ENCODE measurements around the gene TJAP1.
"Not testable (repeated sequence)": the region's sequence is repeated elsewhere in the genome, so short reads cannot be mapped to it uniquely, and the experiment has no call there.

TJAP1 gene

DNA sequence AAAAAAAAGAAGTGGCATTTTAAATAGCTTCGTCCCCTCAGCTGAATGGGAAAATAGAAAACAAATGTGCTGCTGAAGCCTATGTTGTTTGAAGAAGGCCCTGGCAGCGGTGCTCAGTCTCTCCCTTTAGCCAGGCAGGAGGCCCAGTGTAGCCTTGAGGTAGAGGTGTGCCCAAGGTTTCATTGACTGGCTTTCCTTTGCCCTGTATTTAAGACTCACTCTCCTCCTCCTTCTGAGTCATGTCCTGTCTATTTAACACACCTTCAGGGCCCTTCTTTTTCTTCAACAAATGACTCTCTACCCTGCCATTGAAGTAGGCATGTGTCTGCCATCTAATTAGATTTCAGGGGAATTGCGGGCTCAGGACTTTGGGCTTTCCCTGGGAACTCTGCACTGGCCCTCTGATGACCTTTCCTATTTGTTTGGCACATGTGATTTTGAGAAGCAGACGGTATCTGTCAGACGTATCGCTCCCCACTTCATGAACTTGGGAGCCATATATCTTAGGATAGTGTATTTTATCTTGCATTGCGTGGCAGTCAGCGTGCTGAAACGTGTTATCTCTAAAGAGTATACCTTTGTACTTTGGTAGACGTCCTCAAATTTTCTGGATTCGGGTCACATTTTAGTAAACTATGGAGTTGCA lies 4.3 kb downstream of the TJAP1 start:
- no peak for DNase-seq (ENCODE audit: low spot score)

DNA sequence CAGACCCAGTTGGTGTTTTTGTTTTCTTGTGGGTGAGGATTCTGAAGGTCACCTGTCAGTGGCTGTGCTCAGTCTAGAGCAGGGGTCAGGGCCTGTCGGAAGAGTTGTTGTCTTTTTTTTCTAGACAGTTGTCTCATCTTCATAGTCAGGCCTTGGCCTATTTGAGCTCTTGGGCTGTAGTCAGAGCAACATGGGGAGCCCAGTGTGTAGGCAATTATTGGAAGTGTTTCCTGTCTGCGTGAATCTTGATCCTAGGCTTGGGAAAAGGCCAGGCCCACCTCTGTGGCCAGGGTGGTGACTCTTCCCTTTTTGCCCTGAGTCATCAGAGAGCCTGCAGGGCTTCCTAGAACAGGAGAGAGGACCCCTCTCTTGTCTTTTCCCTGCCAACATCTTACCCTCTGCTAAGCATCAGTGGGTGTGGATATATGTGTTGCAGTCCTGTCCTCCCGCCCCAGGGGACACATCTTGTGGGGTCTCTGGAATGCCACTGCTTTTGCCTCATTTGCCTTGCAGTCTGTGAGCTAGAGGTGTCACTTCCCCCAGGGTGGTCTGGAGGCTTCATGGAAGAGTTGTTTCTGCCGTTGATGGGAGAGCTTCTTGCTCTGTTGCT lies 11.4 kb downstream of the TJAP1 start:
- DNase-seq (ENCODE audit: low spot score), result no peak

DNA sequence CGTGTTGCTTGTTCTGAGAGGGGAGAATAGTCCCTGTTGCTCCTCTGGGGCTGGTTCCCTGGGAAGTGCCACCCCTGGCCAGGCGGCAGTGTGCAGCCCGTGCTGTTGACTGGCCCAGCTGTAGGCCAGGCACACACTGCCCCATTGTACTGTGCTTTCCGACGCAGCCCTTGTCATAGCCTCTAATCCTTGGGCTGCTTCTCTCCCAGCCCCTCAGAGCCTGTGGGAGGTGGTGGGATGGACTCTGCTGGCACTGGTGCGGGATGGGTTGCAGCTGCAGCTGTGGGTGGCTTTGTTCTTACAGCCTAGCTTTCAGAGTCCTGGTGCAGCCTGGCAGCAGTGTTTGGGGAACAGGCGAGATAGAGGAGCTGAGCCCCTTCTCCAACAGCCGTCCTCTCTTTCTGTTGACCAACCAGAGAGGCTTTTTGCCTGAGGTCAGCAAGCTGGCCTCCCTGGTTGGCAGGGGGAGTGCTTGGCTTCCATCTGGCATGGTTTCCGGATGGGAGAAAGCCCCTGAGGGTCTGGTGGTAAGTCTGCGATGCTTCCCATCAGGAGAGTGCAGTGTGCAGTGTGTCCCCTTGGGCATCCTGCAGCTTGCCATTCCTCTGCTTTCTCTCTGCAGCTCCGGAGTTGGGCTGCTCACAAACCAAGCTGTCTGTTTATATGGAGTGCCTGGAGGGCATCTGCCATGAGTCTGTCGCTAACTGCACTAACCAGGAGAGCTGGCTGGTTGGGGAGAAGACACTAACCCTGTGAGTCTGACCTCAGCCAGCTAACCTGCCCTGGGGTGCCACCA lies 12.1 kb downstream of the TJAP1 start:
- no peak for DNase-seq (ENCODE audit: low spot score)

DNA sequence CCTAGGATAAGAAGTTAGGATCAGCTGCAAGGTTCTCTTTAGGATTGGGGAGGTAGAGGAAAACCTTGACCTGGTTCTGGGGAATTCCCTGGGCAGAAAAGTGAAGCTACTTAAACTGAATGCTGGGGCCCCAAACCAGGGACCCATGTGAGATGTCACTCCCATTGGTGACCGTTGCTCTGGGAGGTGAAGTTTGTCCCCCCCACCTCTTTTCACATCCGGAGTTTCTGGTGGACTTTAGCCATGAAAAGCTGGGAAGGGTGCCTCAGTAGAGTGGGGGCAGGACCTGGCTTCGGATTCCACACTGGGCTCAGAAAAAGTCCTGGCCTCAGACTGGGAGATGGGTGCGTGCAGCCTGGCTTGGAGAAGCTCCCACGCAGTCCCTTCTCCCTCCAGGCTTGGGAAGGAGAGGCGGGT lies 13.2 kb downstream of the TJAP1 start:
- DNase-seq (ENCODE audit: low spot score), result no peak

DNA sequence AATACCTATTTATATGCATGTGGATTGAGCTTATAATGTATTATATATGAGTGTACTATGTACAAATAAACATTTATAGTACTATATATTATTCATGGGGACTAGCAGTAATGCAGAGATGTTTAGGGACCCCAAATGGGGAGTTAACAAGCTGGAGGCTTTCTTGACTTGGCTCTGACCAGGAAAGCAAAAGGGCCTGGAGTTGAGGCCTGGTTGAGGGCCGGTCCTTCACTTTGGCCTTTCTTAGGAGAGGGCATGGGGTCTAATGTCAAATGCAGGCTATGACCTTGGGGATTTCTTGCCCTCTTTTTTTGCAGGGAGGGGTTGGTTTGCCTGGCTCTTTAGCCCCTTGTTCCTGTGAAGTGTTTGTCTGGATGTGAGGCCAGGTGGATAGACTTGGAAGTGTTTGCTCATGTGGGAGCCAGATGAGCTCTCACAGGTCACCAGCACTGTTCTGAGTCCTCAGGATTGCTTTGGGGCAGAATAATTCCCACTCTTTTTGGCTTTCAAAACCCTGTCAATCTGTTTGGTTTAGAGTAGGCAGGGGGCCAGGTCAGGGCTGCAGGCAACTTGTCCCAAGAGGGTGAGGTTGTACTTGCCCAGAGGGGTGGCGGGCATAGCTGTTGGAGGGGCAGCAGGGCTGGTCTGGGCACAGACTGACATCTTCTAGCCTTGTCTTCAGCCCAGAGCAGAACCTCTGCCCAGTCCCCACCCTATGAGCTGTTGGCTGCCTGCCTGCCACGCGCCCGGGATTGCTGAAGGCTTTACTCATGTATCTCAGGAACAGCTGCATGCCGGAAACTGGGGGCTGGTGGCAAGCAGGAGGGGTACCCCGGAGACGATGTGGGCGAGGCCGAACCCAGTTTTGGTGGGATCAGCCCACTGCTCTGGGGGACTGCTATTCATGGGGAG lies 14.6 kb downstream of the TJAP1 start:
- no peak for DNase-seq (ENCODE audit: low spot score)

DNA sequence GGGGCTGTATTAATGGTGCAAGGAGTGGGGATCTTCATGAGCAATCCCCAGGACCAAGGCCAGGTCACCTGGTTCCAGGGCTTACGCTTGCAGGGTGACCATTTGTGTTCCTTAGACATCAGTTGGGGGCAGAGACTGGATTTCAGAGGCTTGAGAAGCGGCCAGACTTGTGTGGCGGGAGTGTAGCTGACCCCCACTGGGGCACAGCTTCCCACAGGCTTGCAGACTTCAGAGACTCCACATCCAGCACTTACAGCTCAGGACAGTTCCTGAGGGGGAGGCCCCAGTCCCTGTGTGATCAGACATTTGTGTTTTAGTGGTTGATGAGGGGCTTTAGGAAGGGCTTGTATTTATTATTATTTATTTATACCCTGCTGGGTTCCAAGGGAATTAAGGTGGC lies 15.3 kb downstream of the TJAP1 start:
- DNase-seq (ENCODE audit: low spot score), result no peak

DNA sequence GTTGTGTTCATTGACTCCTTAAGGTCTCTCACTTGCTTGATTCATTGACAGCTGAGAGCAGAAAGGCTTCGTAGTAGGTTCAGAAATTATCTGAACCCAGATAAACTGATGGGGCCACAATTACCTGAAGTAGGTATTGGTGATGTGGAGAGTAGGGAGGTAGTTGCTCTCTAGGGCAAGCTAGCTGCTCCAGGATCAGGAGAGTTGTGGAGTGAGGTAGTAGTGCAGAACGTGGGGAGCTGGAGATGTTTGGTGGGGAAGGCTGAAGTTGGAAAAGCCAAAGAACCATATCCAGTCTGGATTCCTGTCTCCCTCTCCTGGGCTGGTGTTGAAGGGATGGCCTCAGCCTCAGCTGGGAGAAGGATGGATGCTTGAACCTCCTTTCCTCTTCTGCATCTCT lies 15.9 kb downstream of the TJAP1 start:
- DNase-seq (ENCODE audit: low spot score), result no peak

DNA sequence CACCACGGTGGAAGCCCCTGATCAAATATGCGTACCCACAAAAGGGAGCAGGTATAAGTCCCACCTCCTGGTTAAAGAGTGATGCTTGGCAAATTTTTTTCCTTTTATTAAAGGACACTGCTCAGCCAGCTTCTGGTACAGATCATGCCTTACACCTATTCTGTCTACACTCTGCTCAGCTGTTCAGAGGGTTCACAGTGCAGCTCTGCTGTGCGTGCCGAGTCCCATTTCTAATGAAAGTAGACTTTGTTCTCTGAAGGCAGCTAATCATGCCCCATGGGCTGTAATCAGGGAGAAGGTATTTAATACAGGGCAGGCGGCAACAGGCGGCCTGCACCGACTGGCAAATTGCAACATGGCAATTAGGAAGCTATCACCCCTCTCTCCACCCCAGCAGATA lies 16.5 kb downstream of the TJAP1 start:
- DNase-seq (ENCODE audit: low spot score), result no peak

DNA sequence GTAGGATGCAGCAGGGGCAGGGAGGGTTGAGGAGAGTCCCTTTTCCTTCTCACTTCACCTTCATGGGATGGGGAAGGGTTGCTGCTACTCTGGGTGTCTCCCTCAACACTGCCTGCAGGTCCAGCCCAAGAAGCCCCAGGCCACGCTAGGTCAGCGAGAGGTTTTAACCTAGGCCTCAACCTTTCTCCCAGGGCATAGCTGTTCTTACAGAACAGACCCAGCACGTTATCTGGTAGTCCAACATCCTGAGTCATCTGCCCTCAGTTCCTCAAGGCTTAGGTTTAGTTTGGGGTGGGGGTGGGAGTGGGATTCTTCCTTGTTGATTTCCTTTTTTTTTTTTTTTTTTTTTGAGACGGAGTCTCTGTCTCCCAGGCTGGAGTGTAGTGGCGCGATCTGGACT lies 17.0 kb downstream of the TJAP1 start:
- DNase-seq (ENCODE audit: low spot score), result no peak

DNA sequence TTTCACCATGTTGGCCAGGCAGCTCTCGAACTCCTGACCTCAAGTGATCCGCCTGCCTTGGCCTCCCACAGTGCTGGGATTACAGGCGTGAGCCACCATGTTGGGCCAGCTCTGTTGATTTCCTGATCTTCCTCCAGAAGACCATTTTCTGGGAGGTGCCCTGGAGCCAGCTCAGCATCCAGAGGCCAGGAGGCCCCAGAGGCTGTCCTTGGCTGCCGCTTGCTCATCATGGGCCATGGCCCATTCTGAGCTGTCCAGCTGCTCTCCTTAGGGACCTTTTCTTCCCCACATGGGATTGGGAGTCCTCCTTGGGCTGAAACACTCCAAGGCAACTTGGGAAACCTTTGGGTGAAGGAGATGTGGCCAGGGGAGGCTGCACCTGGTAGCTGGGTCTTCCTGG lies 17.4 kb downstream of the TJAP1 start:
- DNase-seq (ENCODE audit: low spot score), result no peak

DNA sequence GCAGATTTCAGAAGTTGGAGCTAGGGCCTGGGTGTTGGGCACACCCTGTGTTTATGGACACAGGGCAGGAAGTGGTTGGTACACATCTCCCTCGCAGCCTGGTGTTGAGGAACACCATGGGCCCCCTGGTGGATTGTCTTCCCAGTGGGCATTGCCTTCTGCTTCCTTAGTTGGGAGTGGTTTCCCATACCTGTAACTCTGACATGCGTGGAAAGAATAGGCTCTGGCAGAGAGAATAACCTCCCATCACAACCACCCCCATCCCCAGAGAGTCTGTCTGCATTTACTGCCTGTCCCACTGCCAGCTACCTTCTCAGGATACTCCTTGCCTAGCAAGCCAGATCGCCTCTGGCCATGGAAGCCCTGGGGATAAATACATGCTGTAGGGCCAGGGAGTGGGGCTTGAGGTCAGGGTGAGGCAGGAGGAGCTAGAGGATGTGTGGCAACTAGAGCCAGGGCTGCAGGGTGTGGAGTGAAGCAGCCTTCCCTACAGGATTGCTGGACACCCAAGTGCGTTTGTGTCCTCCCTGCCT lies 18.1 kb downstream of the TJAP1 start:
- DNase-seq (ENCODE audit: low spot score), result no peak

DNA sequence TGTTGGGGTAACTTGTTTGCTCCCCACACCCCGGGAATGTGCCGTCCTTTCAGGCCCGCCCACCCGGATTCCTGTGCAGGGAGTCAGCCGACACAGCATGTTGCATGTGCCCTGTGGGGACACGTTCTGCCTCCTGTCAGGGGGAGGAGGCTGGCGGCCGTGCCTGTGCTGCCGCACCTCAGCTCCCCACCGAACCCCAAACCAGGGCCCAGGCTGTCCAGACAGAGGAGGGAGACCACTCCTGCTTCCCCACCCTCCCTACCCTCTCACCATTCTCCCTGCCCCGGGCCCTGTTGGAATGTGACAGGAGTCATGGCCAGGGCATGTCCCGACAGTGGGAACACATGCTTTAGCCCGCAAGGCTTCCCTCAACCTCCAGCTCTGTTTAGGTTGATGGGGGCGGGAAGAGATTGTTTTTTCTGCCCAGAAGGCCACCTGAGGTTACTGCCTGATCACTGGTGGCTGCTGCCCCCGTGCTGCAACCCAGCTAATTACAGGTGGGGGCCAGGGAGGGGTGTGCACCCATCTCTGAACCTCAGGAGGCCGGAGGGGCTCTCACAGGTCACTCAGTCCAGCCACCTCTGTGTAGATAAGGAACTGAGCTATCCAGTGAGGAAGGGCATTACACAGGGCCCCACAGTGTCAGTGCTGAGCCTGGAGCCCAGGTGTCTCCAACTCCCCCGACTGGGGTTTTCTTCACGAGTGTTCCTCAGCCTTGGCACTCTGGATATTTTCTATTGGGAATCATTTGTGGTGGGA lies 19.2 kb downstream of the TJAP1 start:
- DNase-seq (ENCODE audit: low spot score), result no peak

DNA sequence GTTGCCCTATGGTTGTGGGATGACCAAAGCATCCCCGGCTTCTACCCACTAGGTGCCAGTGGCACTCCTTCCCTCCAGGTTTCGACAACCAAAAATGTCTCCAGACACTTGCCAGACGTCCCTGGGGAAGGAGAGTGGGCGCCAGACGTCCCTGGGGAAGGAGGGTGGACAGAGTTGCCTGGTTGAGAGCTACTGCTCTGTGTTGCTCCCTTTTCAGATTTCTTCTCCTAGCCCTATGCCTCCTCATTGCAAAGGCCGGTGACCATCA lies 19.7 kb downstream of the TJAP1 start:
- no peak for DNase-seq (ENCODE audit: low spot score)

DNA sequence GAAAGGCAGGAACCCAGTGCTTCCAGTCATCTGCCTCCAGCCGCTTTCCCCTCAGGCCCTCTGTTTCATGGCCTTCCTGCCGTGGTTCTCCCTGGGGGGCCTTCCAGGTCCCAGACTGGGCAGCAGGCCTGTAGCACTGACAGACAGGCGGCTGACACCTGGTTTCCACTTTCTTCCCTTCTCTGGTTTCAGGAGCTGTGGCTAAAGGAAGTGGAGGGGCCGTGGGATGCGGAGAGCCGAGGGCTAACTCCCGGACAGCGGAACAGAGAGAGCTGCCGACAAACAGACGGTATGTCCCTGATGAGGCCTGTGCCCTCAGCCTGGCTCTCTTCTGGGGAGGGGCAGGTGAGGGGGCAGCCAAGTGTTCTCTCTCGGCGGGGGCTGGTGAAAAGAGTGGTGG lies 20.3 kb downstream of the TJAP1 start:
- no peak for DNase-seq (ENCODE audit: low spot score)

DNA sequence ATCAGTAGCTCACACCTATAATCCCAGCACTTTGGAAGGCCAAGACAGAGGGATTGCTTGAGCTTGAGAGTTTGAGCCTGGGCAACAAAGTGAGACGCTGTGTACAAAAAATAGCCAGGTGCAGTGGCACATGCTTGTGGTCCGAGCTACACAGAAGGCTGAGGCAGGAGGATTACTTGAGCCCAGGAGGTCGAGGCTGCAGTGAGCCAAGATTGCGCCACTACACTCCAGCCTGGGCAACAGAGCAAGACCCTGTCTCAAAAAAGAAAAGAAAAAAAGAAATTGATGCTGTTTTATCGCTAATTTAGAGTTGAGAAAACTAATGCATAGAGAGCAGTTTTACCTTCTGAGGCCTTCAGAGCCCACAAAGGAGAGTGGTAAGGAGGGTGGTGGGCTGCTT lies 20.9 kb downstream of the TJAP1 start:
- not testable (repeated sequence) for DNase-seq (ENCODE audit: low spot score)

DNA sequence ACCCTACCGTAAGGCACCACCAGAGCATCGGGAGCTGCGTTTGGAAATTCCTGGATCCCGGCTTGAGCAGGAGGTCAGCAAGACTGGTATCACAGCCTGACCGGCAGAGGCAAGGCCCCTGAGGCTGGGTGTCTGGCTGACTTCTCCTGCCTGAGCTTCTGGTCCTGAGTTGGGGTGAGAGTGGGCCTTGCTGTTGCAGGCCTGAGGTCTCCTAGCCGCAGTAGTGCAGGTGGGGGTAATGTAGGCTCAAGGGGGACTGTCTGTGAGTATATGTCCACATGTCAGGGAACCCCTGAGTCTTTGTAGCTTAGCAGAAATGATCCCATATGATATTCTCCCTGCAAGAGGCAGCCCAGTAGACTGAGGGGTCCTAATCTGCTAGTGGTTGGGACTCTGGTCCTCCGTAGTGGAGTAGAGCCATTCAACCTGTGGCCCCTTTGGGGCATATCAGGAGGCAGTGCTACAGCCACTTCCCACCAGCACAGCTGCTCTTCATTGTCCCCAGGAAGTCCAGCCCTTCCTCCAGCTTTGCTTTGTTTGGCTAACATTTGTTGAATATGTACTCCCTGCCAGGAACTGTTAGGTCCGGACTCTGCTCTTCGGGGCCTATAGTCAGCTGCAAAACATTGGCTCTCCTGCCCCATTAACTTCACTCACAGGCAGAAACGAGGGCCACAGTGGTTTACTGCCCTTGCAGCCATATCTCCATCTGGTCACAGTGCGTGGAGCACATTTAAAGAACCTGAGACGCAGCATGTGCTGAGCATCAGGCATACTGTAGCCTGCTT lies 21.9 kb downstream of the TJAP1 start:
- no peak for DNase-seq (ENCODE audit: low spot score)

DNA sequence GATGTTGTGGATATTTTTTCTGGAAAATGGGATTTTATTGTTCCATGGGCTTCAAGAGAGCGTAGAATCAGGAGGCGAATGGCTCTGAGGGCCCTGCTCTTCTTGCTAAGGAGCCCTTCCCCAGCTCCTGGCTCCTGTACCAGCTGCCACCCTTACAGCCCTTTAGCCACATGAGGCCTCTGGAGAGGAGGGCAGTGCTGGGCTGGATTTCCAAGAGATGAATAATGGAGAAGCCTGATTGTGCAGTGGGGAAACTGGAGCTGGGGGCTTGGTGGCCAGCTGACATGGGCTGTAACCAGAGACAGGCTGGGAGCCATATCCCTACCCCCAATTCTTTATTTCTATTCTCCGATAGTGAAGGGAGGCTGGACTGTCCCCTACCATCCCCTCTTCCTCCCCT lies 23.6 kb downstream of the TJAP1 start:
- DNase-seq (ENCODE audit: low spot score), result no peak

DNA sequence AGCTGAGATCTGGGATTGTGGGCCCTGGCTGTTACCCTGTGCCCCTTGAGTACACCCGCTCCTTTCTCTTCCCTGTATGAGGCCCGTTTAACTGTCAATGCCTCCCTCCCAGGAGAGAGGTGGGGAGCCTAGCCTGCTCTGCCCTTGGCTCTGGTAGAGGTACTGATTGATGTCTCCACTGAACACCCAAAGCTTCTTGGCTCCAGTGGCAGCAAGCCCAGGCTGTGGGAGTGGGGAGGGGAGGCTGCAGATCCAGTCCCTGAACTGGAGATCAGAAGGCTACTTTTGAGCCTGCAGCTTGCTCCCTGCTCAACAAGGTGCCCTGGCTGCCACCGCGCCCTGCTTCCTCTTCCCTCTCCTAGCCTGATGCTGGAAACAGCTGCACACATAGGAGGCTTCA lies 25.3 kb downstream of the TJAP1 start:
- no peak for DNase-seq (ENCODE audit: low spot score)

DNA sequence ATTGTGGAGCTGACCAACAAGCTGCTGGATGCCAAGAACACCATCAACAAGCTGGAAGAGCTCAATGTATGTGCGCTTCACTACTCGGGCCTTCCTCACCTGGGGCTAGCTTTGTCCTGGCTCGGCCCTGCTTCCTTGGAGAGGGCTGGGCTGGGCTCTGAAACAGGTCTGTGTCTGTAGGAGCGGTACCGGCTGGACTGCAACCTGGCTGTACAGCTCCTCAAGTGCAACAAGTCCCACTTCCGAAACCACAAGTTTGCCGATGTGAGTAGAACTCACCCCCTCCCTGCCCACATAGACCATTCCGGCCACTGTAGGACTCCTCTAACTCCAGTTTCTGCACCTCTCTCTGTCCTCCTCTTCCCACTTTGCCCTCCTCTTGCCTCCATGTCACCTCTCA lies 26.1 kb downstream of the TJAP1 start:
- DNase-seq (ENCODE audit: low spot score), result no peak

DNA sequence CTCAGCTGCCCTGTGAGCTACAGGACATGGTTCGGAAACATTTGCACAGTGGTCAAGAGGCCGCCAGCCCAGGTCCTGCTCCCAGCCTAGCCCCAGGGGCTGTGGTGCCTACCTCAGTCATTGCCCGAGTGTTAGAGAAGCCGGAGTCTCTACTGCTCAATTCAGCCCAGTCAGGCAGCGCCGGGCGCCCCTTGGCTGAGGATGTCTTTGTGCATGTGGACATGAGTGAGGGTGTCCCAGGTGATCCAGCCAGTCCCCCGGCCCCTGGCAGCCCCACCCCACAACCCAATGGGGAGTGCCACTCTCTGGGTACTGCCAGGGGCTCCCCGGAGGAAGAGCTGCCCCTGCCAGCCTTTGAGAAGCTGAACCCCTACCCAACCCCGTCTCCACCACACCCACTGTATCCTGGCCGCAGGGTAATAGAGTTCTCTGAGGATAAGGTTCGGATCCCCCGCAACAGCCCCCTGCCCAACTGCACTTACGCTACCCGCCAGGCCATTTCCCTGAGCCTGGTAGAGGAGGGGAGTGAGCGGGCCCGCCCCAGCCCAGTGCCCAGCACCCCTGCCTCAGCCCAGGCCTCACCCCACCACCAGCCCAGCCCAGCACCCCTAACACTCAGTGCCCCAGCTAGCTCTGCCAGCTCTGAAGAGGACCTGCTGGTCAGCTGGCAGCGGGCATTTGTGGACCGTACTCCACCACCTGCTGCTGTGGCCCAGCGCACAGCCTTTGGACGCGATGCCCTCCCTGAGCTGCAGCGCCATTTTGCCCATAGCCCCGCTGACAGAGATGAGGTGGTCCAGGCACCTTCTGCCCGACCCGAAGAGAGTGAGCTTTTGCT lies 27.6 kb downstream of the TJAP1 start:
- no peak for DNase-seq (ENCODE audit: low spot score)
